ENCODE results near the gene ATP6V1G1. TPM values are rescaled to one million over a fixed set of nuclear protein-coding genes. Genes with fewer than 3 reads are reported as not detected.

Gene ATP6V1G1
- total and polyA plus RNA-seq, 2 of the 13 experiments (the other 11 are each of a cell fraction or from before 2014, with no cell fraction given) = 108 to 158 TPM

DNA sequence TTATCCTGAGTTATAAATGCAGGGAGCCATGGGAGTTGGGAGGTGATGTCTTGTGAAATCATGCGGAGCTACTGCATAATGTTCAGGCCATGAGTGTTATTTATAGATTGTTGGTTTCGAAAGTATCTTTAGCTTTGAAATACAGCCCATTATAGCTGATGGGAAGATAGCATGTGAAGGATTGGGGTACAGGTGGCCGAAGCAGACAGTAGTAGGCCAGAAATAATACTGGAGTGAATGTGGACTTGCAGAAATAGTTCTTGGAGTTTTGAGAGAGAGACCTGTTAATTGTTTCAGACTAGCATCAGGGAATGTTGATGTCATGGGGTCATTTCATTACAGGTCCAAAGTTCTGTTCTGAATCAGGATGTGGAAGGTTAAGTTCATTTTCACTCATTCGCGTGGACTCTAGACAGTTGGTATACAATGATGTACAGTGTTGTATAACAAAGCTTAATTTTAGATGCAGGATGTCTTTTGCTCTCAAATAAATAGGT is 3.8 kb downstream of the ATP6V1G1 start (continued):
- TF ChIP-seq ATAD3A (CRISPR knock-in tag; IDR thresholded peaks at IDR 0.05) = no peak
- no peak for TF ChIP-seq GABPB1 (CRISPR knock-in tag; IDR thresholded peaks at IDR 0.05)
- no peak for TF ChIP-seq FOXC1 (CRISPR knock-in tag; IDR thresholded peaks at IDR 0.05; ENCODE audit: borderline replicate concordance)
- TF ChIP-seq BCL6 (CRISPR knock-in tag; IDR thresholded peaks at IDR 0.05) = peak; percentile 86
- TF ChIP-seq, protein P1, sequence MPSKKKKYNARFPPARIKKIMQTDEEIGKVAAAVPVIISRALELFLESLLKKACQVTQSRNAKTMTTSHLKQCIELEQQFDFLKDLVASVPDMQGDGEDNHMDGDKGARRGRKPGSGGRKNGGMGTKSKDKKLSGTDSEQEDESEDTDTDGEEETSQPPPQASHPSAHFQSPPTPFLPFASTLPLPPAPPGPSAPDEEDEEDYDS (CRISPR knock-in tag; IDR thresholded peaks at IDR 0.05) = 0 out of 2 replicates have a peak, but pooled peaks have one; percentile 13
- no peak for TF ChIP-seq POLR2AphosphoS2 (IDR thresholded peaks at IDR 0.05; ENCODE audit: low read depth, low read length)
- TF ChIP-seq, protein P2, sequence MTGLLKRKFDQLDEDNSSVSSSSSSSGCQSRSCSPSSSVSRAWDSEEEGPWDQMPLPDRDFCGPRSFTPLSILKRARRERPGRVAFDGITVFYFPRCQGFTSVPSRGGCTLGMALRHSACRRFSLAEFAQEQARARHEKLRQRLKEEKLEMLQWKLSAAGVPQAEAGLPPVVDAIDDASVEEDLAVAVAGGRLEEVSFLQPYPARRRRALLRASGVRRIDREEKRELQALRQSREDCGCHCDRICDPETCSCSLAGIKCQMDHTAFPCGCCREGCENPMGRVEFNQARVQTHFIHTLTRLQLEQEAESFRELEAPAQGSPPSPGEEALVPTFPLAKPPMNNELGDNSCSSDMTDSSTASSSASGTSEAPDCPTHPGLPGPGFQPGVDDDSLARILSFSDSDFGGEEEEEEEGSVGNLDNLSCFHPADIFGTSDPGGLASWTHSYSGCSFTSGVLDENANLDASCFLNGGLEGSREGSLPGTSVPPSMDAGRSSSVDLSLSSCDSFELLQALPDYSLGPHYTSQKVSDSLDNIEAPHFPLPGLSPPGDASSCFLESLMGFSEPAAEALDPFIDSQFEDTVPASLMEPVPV (CRISPR knock-in tag; IDR thresholded peaks at IDR 0.05) = no peak
- no peak for TF ChIP-seq NFYC (CRISPR knock-in tag; IDR thresholded peaks at IDR 0.05)
- TF ChIP-seq NFIC (IDR thresholded peaks at IDR 0.05; ENCODE audit: low read length) = peak; percentile 51; the same call in 1 of the 2 replicates
- TF ChIP-seq, protein P3, sequence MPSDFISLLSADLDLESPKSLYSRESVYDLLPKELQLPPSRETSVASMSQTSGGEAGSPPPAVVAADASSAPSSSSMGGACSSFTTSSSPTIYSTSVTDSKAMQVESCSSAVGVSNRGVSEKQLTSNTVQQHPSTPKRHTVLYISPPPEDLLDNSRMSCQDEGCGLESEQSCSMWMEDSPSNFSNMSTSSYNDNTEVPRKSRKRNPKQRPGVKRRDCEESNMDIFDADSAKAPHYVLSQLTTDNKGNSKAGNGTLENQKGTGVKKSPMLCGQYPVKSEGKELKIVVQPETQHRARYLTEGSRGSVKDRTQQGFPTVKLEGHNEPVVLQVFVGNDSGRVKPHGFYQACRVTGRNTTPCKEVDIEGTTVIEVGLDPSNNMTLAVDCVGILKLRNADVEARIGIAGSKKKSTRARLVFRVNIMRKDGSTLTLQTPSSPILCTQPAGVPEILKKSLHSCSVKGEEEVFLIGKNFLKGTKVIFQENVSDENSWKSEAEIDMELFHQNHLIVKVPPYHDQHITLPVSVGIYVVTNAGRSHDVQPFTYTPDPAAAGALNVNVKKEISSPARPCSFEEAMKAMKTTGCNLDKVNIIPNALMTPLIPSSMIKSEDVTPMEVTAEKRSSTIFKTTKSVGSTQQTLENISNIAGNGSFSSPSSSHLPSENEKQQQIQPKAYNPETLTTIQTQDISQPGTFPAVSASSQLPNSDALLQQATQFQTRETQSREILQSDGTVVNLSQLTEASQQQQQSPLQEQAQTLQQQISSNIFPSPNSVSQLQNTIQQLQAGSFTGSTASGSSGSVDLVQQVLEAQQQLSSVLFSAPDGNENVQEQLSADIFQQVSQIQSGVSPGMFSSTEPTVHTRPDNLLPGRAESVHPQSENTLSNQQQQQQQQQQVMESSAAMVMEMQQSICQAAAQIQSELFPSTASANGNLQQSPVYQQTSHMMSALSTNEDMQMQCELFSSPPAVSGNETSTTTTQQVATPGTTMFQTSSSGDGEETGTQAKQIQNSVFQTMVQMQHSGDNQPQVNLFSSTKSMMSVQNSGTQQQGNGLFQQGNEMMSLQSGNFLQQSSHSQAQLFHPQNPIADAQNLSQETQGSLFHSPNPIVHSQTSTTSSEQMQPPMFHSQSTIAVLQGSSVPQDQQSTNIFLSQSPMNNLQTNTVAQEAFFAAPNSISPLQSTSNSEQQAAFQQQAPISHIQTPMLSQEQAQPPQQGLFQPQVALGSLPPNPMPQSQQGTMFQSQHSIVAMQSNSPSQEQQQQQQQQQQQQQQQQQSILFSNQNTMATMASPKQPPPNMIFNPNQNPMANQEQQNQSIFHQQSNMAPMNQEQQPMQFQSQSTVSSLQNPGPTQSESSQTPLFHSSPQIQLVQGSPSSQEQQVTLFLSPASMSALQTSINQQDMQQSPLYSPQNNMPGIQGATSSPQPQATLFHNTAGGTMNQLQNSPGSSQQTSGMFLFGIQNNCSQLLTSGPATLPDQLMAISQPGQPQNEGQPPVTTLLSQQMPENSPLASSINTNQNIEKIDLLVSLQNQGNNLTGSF (CRISPR knock-in tag; IDR thresholded peaks at IDR 0.05) = no peak
- no peak for TF ChIP-seq SRSF1 (optimal IDR thresholded peaks at IDR 0.05; ENCODE audit: low read depth, low read length)
- peak; percentile 40; the same call in 1 of the 2 replicates for TF ChIP-seq DPF2 (CRISPR knock-in tag; IDR thresholded peaks at IDR 0.05; ENCODE audit: borderline replicate concordance, low read depth)
- TF ChIP-seq ONECUT2 (CRISPR knock-in tag; IDR thresholded peaks at IDR 0.05) = no peak
- TF ChIP-seq NFKB2 (CRISPR knock-in tag; IDR thresholded peaks at IDR 0.05; ENCODE audit: borderline replicate concordance) = no peak
- TF ChIP-seq, protein P4, sequence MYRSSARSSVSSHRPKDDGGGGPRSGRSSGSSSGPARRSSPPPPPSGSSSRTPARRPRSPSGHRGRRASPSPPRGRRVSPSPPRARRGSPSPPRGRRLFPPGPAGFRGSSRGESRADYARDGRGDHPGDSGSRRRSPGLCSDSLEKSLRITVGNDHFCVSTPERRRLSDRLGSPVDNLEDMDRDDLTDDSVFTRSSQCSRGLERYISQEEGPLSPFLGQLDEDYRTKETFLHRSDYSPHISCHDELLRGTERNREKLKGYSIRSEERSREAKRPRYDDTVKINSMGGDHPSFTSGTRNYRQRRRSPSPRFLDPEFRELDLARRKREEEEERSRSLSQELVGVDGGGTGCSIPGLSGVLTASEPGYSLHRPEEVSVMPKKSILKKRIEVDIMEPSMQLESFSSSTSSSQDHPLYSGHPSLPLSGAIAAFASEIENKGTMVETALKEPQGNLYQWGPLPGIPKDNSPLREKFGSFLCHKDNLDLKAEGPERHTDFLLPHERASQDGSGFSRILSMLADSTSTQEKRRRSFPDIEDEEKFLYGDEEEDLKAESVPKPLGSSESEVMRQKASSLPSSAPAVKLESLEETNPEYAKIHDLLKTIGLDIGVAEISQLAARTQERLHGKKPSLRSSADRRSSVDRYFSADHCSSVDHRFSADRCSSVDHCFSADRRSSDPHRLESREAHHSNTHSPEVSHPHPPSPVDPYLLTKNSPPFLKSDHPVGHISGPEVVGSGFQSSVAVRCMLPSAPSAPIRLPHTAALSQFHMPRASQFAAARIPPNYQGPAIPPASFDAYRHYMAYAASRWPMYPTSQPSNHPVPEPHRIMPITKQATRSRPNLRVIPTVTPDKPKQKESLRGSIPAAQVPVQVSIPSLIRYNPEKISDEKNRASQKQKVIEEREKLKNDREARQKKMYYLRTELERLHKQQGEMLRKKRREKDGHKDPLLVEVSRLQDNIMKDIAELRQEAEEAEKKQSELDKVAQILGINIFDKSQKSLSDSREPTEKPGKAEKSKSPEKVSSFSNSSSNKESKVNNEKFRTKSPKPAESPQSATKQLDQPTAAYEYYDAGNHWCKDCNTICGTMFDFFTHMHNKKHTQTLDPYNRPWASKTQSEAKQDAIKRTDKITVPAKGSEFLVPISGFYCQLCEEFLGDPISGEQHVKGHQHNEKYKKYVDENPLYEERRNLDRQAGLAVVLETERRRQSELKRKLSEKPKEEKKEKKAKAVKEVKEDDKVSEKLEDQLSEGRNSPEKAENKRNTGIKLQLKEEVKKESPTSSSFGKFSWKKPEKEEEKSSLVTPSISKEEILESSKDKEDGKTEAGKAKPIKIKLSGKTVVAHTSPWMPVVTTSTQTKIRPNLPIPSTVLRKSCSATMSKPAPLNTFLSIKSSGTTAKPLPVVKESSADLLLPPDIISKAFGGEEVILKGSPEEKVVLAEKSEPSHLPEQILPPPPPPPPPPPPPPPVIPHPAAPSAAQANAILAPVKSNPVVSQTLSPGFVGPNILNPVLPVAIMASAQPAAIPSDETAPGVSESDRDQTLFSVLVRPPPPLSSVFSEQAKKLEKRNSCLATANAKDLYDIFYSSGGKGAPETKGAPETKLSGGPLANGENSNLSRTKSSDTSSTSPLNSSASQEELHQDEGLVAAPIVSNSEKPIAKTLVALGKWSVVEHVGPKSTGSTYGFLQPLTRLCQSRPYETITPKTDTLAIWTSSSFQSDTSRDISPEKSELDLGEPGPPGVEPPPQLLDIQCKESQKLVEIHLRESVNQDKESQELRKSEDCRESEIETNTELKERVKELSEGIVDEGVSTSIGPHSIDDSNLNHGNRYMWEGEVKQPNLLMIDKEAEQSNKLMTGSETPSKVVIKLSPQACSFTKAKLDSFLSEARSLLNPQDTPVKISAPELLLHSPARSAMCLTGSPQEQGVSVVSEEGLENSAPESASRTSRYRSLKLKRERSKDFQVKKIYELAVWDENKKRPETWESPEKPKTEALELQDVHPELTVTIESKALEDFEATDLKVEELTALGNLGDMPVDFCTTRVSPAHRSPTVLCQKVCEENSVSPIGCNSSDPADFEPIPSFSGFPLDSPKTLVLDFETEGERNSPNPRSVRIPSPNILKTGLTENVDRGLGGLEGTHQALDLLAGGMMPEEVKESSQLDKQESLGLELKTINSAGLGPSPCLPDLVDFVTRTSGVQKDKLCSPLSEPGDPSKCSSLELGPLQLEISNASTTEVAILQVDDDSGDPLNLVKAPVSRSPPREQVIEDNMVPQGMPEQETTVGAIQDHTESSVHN (CRISPR knock-in tag; IDR thresholded peaks at IDR 0.05) = no peak
